Stimulated activated CD8-positive, alpha-beta memory T cell treated with anti-CD3 and anti-CD28 coated beads, Interleukin-7, amount 100 ng/mL, for 4 hours (primary cell): ENCODE data around the gene TRDN.

Experiments used
- DNase-seq, 2 donors: peaks; one replicate each; pipeline ENCODE4 v3.0.0-alpha.2; 2020; ENCODE audit warnings: low read depth in 2 of 2

TRDN gene

DNA sequence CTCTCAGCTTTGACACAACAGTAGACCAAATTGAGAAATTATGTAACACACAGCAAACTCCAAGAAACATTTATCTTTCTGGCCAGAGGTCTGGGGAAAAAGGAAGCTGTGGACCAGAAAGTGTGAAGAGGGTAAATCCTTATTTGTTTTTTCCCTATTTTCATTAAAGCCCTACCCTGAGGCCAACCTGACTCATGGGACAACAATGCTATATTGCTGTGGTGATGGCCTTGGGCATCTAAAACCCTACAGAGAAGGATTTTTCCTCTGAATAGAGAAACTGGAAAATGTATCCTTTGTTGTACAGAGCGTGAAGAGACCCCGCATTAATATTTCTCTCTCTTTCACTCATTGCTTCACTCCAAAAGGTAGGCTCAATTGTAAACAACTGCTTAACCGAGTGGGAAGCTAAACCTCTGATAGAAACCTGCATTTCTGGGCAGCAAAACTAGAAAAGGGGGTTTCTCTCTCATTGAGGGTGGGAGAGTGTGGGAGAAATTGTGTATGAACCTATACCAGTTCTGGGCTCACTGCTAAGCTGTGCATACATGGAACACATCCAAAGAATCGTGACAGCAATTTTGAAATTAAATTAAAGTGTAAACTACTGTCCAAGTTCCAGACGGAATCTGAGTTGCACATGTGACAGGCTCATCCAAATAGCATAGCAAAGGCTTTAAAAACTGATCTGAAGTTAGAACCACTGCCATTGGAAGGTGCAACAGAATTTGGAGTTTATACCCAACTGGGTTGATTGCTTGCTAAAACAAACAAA lies 465.2 kb downstream of the TRDN start:
- DNase-seq = no peak

- no peak for DNase-seq
Measured at GRCh38 chr6:123169774-123170095, 467.0 kb downstream of the TRDN start.

DNA sequence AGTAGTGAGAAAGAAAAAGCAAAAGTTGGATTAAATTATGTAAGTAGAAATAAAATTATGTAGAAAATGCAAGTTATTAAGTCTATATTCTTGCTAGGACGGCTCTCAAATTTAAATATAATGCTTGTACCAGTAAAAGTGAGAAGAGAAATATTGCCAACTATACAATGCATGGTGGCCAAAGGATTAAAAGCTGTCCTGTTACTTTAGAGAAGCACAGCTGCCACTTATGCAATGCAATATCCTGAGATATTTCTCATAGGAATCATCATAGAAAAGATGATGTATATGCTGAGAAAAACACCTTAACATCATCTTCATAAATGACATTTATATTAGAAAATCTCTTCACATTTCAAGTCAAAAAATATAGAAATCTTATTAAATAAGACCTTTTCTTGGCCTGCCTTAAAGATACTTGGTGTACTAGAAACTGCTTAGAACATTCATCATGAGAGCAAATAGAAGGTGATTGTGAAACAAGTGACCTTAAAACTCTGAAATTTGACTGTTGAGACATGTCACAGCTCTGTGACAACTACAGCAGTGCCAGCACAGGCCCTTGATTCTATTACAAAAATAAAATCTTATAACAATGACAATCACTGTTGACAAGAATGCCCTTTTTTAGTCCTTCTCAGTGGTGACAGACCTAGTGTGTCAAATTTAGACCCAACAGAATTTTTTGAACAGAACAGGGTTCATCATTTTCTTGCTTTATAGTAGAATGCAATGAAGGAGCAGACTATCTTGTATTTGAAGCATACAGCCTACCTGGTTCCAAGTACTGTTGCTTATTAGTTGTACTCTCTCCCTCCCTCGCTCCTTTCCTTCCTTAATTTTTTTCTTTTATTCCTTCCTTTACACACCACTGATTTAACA lies 467.6 kb downstream of the TRDN start:
- no peak for DNase-seq

DNA sequence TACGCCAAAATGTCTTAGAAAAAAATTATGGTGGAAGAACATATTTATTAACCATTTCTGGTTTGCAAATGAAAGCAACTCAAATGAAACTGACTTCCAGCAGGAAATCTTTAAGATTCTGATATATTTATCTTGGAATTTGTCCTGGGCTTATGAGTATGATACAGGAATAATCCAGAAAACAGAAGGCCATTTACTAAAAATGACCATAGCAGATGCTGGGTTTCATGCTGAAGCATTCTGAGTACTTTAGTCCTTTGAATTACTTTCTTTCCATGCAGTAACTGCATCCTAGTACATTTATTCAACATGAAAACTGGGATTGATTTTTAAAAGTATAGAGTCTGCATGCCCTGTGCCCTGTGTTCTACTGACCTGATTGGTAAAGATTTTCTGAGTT lies 468.3 kb downstream of the TRDN start:
- DNase-seq = no peak
